Nephron (organoid): ENCODE measurements around the gene RFXAP.
A peak's percentile ranks its signal among the peaks of the same experiment; 100 is the strongest.
"Not testable (repeated sequence)": the region's sequence is repeated elsewhere in the genome, so short reads cannot be mapped to it uniquely, and the experiment has no call there.

Experiments used
- H3K27ac Mint-ChIP-seq, 3 experiments: 2 replicates each; pipeline ENCODE4 v1.8.0; 2020; ENCODE audit warnings: mixed read lengths in 3 of 3, mild to moderate bottlenecking in 2 of 3, moderate library complexity in 1 of 3
- H3K27me3 Mint-ChIP-seq: 2 replicates; pipeline ENCODE4 v1.8.0; 2021; ENCODE audit warnings: low read depth, mild to moderate bottlenecking, moderate library complexity, mixed read lengths
- H3K36me3 Mint-ChIP-seq: 2 replicates; pipeline ENCODE4 v1.8.0; 2020; ENCODE audit warnings: low read depth, mixed read lengths
- H3K4me1 Mint-ChIP-seq: 2 replicates; pipeline ENCODE4 v1.8.0; 2020; ENCODE audit warnings: mixed read lengths
- H3K4me3 Mint-ChIP-seq, 3 experiments: 2 replicates each; pipeline ENCODE4 v1.8.0; 2020; ENCODE audit warnings: mild to moderate bottlenecking in 3 of 3, mixed read lengths in 3 of 3, moderate library complexity in 2 of 3
- H3K9me3 Mint-ChIP-seq: 2 replicates; pipeline ENCODE4 v1.8.0; 2020; ENCODE audit warnings: mixed read lengths
- CTCF ChIP-seq, 3 experiments: fragments of 200-600 bp; sonication (generic); IDR thresholded peaks; one replicate each; pipeline ENCODE4 v1.5.0; 2021; ENCODE audit warnings: antibody characterized with exemption in 3 of 3; ENCODE audit not compliant: unreplicated experiment in 3 of 3

The RFXAP gene

GRCh38 chr13:36776175-36776574, 42.8 kb upstream of the RFXAP start:
- no peak for TF ChIP-seq CTCF (IDR thresholded peaks at IDR 0.05; ENCODE audit: unreplicated experiment in 3 of 3)
- Mint-ChIP-seq H3K27me3 (no peaks in the 10 kb centered on the region), H3K36me3 (no peaks in the 10 kb centered on the region), H3K27ac (peak overlapping the region in 1 of 3 experiments; percentile 37), H3K9me3 (no peaks in the 10 kb centered on the region), H3K4me3 (no peak overlapping the region), H3K4me1 (peaks cover 37% of the 10 kb centered on the region)

GRCh38 chr13:36778083-36778671, 40.8 kb upstream of the RFXAP start:
- H3K4me1 Mint-ChIP-seq, result peaks cover 31% of the 10 kb centered on the region
- no peaks in the 10 kb centered on the region for H3K9me3 Mint-ChIP-seq
- TF ChIP-seq CTCF (IDR thresholded peaks at IDR 0.05; ENCODE audit: unreplicated experiment in 3 of 3), result no peak
- no peaks in the 10 kb centered on the region for H3K36me3 Mint-ChIP-seq
- peak overlapping the region; percentile 67 to 77 (median 75) for H3K4me3 Mint-ChIP-seq
- H3K27me3 Mint-ChIP-seq, result no peaks in the 10 kb centered on the region
- H3K27ac Mint-ChIP-seq, result peak overlapping the region; percentile 82 to 95 (median 94)

GRCh38 chr13:36783890-36784289, 35.1 kb upstream of the RFXAP start:
- H3K27me3 Mint-ChIP-seq, result no peaks in the 10 kb centered on the region
- H3K4me1 Mint-ChIP-seq, result peaks cover 5% of the 10 kb centered on the region
- H3K4me3 Mint-ChIP-seq, result no peak overlapping the region
- H3K36me3 Mint-ChIP-seq, result no peaks in the 10 kb centered on the region
- no peaks in the 10 kb centered on the region for H3K9me3 Mint-ChIP-seq
- no peak for TF ChIP-seq CTCF (IDR thresholded peaks at IDR 0.05; ENCODE audit: unreplicated experiment in 3 of 3)
- no peak overlapping the region for H3K27ac Mint-ChIP-seq

- not testable (repeated sequence) for H3K27ac Mint-ChIP-seq, H3K36me3 Mint-ChIP-seq, H3K4me1 Mint-ChIP-seq, H3K4me3 Mint-ChIP-seq, H3K27me3 Mint-ChIP-seq, H3K9me3 Mint-ChIP-seq
Measured at GRCh38 chr13:36786175-36786574, 32.8 kb upstream of the RFXAP start.

- no peaks in the 10 kb centered on the region for H3K4me1 Mint-ChIP-seq
- H3K4me3 Mint-ChIP-seq, result no peak overlapping the region
- no peaks in the 10 kb centered on the region for H3K36me3 Mint-ChIP-seq
- no peak overlapping the region for H3K27ac Mint-ChIP-seq
- TF ChIP-seq CTCF (IDR thresholded peaks at IDR 0.05; ENCODE audit: unreplicated experiment in 3 of 3), result no peak
- no peaks in the 10 kb centered on the region for H3K27me3 Mint-ChIP-seq
- no peaks in the 10 kb centered on the region for H3K9me3 Mint-ChIP-seq
Measured at GRCh38 chr13:36787181-36787580, 31.8 kb upstream of the RFXAP start.

- no peak for TF ChIP-seq CTCF (IDR thresholded peaks at IDR 0.05; ENCODE audit: unreplicated experiment in 3 of 3)
- Mint-ChIP-seq H3K27me3 (no peaks in the 10 kb centered on the region), H3K9me3 (no peaks in the 10 kb centered on the region), H3K4me1 (no peaks in the 10 kb centered on the region), H3K27ac (no peak overlapping the region), H3K36me3 (no peaks in the 10 kb centered on the region), H3K4me3 (no peak overlapping the region)
Measured at GRCh38 chr13:36788276-36788675, 30.7 kb upstream of the RFXAP start.
